ENCODE data around the gene MAP3K12. TPM values are rescaled to one million over a fixed set of nuclear protein-coding genes. Genes with fewer than 3 reads are reported as not detected.

Gene MAP3K12
- total RNA-seq, 2 experiments from 2014 or later, result 7.2 to 13.4 TPM

GRCh38 chr12:53492830-53493609, 6.2 kb downstream of the MAP3K12 start:
- no peaks in the 10 kb centered on the region for H3K9me2 ChIP-seq (ENCODE audit: insufficient read depth, low read length)
- no peaks in the 10 kb centered on the region for H3K9me3 ChIP-seq (ENCODE audit: low read length)
- H3K4me2 ChIP-seq (ENCODE audit: low read length), result peak overlapping the region; percentile 86
- no peaks in the 10 kb centered on the region for H4K20me1 ChIP-seq (ENCODE audit: insufficient read depth, low read length)
- TF ChIP-seq, protein P1, sequence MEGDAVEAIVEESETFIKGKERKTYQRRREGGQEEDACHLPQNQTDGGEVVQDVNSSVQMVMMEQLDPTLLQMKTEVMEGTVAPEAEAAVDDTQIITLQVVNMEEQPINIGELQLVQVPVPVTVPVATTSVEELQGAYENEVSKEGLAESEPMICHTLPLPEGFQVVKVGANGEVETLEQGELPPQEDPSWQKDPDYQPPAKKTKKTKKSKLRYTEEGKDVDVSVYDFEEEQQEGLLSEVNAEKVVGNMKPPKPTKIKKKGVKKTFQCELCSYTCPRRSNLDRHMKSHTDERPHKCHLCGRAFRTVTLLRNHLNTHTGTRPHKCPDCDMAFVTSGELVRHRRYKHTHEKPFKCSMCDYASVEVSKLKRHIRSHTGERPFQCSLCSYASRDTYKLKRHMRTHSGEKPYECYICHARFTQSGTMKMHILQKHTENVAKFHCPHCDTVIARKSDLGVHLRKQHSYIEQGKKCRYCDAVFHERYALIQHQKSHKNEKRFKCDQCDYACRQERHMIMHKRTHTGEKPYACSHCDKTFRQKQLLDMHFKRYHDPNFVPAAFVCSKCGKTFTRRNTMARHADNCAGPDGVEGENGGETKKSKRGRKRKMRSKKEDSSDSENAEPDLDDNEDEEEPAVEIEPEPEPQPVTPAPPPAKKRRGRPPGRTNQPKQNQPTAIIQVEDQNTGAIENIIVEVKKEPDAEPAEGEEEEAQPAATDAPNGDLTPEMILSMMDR (conservative IDR thresholded peaks at IDR 0.05; ENCODE audit: low read length), result peak; percentile 28
- no peak for TF ChIP-seq EZH2phosphoT487 (IDR thresholded peaks at IDR 0.05; ENCODE audit: borderline replicate concordance, low read depth, low read length)
- DNase-seq (ENCODE audit: low spot score), result peak; percentile 90
- peaks cover 1% of the 10 kb centered on the region; the same call in 1 of the 2 replicates for H3K79me2 ChIP-seq (ENCODE audit: insufficient read depth, low read depth, low read length)
- no TSS peak for BruUV-seq (replicated peaks)
- CTCF ChIA-PET (ENCODE audit: unreplicated experiment), result interaction anchor here (0.6 to 1.0 kb wide), 2 partner anchors 140 to 418 kb away, joined by 3 read pairs; no protein-coding TSS in a partner anchor
- POLR2A ChIA-PET, result interaction anchor here (0.5 to 1.7 kb wide), 9 partner anchors 9 to 1813 kb away, joined by 3 to 15 read pairs (median 5); partner anchors contain the start of genes AAAS and SP1
- H3K27ac ChIP-seq (ENCODE audit: low read depth, low read length, poor library complexity, severe bottlenecking), result peak overlapping the region; percentile 58
- H3K4me3 ChIP-seq (ENCODE audit: low read depth, low read length, poor library complexity, severe bottlenecking), result peak overlapping the region; percentile 69
- intact Hi-C loops (cut with micrococcal nuclease; ENCODE audit: unreplicated experiment), result no loop called here
- peaks cover 46% of the 10 kb centered on the region for H3K4me1 ChIP-seq (ENCODE audit: insufficient read depth, low read length, poor library complexity, severe bottlenecking)
- H2AFZ ChIP-seq (ENCODE audit: low read length), result peak overlapping the region; percentile 61; the same call in 1 of the 2 replicates
- peaks cover 1% of the 10 kb centered on the region; the same call in 1 of the 2 replicates for H3K36me3 ChIP-seq (ENCODE audit: insufficient read depth, low read length)

- peaks cover 10% of the 10 kb centered on the region; the same call in 1 of the 2 replicates for H3K36me3 ChIP-seq (ENCODE audit: insufficient read depth, low read length)
- BruUV-seq (replicated peaks), result no TSS peak
- POLR2A ChIA-PET, result interaction anchor here (0.6 to 1.9 kb wide), 5 partner anchors 8 to 470 kb away, joined by 3 to 7 read pairs (median 3); partner anchors contain the start of gene TARBP2
- H3K4me1 ChIP-seq (ENCODE audit: insufficient read depth, low read length, poor library complexity, severe bottlenecking), result peaks cover 38% of the 10 kb centered on the region
- H3K27ac ChIP-seq (ENCODE audit: low read depth, low read length, poor library complexity, severe bottlenecking), result no peak overlapping the region
- intact Hi-C loops (cut with micrococcal nuclease; ENCODE audit: unreplicated experiment), result no loop called here
- H3K4me3 ChIP-seq (ENCODE audit: low read depth, low read length, poor library complexity, severe bottlenecking), result peak overlapping the region; percentile 69
- no peaks in the 10 kb centered on the region for H3K9me3 ChIP-seq (ENCODE audit: low read length)
- no peaks in the 10 kb centered on the region for H3K79me2 ChIP-seq (ENCODE audit: insufficient read depth, low read depth, low read length)
- no peaks in the 10 kb centered on the region for H3K9me2 ChIP-seq (ENCODE audit: insufficient read depth, low read length)
- H3K4me2 ChIP-seq (ENCODE audit: low read length), result peak overlapping the region; percentile 86
- H2AFZ ChIP-seq (ENCODE audit: low read length), result no peak overlapping the region
- no peak for DNase-seq (ENCODE audit: low spot score)
- no peaks in the 10 kb centered on the region for H4K20me1 ChIP-seq (ENCODE audit: insufficient read depth, low read length)
- CTCF ChIA-PET (ENCODE audit: unreplicated experiment), result interaction anchor here (1.0 kb wide), 1 partner anchor 9 kb away, joined by 3 read pairs; the partner anchor contains the start of gene TARBP2
- TF ChIP-seq, protein P1 (conservative IDR thresholded peaks at IDR 0.05; ENCODE audit: low read length), result no peak
- TF ChIP-seq EZH2phosphoT487 (IDR thresholded peaks at IDR 0.05; ENCODE audit: borderline replicate concordance, low read depth, low read length), result no peak
These were observed 7.1 kb downstream of the MAP3K12 start for GRCh38 chr12:53492188-53492587.
